SK-MEL-5 (cell line): Measurements from ENCODE around the gene SLC7A4. TPM values are rescaled to one million over a fixed set of nuclear protein-coding genes. Genes with fewer than 3 reads are reported as not detected.
"Not testable (repeated sequence)": the region's sequence is repeated elsewhere in the genome, so short reads cannot be mapped to it uniquely, and the experiment has no call there.

ENCODE experiments used
- DNase-seq: peaks from one replicate; pipeline ENCODE4 v3.0.0-alpha.2; 2016; ENCODE audit warnings: low read depth, low spot score
- in situ Hi-C: cut with HindIII; loops from 2 replicates; pipeline ENCODE4 v1.10.0; 2016; ENCODE audit warnings: low sequenced_read_pairs, high pct_unique_total_duplicates, low pct_unique_long_range_greater_than_20kb
- polyA plus RNA-seq, 2 experiments: library from polyadenylated mRNA; depleted of rRNA; stranded (reverse); fragments of >200 nt; gene quantifications; 2 replicates each; pipeline ENCODE4 v1.2.3, GENCODE V29; 2015
- total RNA-seq: library from RNA; depleted of rRNA; stranded (reverse); fragments of >200 nt; shearing (Covaris generic); gene quantifications from 2 replicates; pipeline ENCODE4 v1.2.3, GENCODE V29; 2014; rRNA removed

Gene SLC7A4
- 2.0 and 2.9 TPM in 2 replicates for total RNA-seq
- polyA plus RNA-seq (2015; cell fraction: cytosol; rRNA removed), result 5.4 and 7.3 TPM in 2 replicates
- polyA plus RNA-seq (2015; cell fraction: nucleus; rRNA removed), result 0.47 and 0.94 TPM in 2 replicates

- in situ Hi-C loops, result no loop called here
- DNase-seq, result no peak
Measured at GRCh38 chr22:21032037-21032867, at the start of gene SLC7A4. SLC7A4 (minus strand) TSS chr22:21032561; CDS start chr22:21031812, 749 bp downstream.

- in situ Hi-C loops, result no loop called here
- no peak for DNase-seq
Measured at GRCh38 chr22:21080435-21081137, 48.2 kb upstream of the SLC7A4 start.

GRCh38 chr22:21079493-21079892, 47.1 kb upstream of the SLC7A4 start:
- no peak for DNase-seq
- in situ Hi-C loops, result no loop called here

- in situ Hi-C loops, result no loop called here
- no peak for DNase-seq
Measured at GRCh38 chr22:21078916-21079315, 46.6 kb upstream of the SLC7A4 start.

- in situ Hi-C loops, result no loop called here
- no peak for DNase-seq
Measured at GRCh38 chr22:21077884-21078508, 45.6 kb upstream of the SLC7A4 start.

GRCh38 chr22:21076912-21077625, 44.7 kb upstream of the SLC7A4 start:
- DNase-seq, result no peak
- in situ Hi-C loops, result no loop called here

GRCh38 chr22:21075516-21076138, 43.3 kb upstream of the SLC7A4 start:
- DNase-seq, result no peak
- in situ Hi-C loops, result no loop called here

DNA sequence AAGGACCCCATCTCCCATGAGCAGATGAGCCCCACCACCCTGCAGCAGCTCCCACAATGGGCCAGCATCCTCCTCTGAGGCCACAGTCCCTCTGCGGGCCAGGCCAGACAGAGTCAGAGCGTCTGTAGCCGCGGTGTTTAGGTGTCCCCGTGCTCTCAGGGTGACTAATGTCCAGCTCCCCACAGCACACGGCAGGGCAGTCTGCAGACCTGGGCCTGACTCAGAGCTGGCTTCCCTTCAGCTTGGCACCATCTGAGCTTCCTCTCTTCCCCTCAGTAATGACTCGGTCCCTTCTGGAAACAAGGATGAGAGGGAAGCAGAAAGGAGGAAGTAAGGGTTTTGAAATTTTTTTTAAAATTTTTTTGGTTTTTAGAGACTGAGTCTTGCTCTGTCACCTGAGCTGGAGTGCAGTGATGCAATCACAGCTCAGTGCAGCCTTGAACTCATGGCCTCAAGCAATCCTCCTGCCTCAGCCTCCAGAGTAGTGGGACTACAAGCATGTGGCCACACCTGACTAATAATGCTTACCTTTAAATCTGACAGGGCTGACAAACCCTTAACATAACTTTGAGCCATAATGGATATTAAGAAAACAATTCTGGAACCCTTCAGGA, 41.8 kb upstream of the SLC7A4 start:
- no peak for DNase-seq
- in situ Hi-C loops, result no loop called here

GRCh38 chr22:21073482-21073881, 41.1 kb upstream of the SLC7A4 start:
- in situ Hi-C loops, result no loop called here
- no peak for DNase-seq

GRCh38 chr22:21073023-21073422, 40.7 kb upstream of the SLC7A4 start:
- in situ Hi-C loops, result no loop called here
- DNase-seq, result no peak

GRCh38 chr22:21071796-21072195, 39.4 kb upstream of the SLC7A4 start:
- DNase-seq, in situ Hi-C loops: not testable (repeated sequence)

DNA sequence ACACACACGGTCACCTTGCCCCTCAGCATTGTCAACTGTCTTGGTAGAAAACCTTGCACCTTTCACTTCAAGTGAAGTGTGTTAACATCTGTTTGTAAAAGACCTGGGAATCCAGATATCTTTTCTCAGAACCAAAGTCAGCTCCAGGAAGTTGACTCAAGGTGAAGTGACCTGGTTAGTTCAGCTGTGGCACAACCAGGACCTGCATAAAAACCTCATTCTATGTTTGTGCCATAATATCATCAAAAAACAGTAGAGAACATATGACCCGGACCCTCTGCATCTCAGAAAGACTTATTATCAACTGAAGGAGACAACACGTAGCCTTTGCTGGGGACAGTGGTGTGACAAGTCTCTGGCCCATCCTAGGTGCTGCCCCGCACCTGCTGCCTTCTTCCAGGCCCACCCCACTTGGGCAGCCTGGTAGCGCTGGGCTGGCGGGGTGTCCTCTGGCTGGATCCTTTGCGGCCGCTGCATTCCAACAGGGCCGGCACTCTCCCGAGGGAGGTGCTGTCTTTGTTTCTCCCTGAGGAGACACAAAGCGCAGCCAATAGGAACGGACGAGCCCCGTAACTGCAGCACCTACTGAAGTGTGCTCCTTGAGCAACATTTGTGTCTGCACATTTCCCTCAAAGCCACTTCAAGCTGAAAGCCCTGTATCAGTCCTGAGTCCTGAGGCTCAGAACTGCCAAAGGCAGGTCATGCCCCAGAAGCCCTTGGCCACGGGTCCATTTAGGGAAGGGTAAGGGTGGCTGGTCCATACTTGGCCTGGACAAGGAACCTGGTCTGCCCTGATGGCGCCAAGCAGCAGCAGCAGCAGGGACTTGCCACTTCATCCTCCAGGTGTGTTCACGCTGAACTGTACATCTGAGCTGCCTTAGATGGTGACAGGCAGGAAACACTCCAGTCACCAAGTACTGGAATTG, 38.6 kb upstream of the SLC7A4 start:
- in situ Hi-C loops, result no loop called here
- DNase-seq, result no peak

DNA sequence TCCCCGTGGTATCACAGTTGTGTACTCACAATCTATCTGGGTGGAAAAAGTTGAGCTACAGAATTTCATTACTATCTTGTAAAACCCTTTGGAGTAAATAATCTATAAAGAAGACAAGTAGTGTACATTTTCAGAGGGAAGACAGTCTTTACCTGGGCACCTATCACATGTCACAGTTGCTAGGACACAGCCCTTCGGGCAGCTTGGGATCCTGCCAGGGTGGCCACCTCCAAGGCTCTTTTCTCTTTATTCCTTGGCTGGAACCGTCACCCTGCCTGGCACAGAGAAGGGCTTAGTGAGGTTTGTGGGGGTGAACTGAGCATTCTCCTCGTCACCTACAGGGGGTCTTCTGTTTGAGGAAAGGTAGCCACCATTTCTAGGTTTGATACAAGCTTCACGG, 37.0 kb upstream of the SLC7A4 start:
- in situ Hi-C loops, result no loop called here

DNA sequence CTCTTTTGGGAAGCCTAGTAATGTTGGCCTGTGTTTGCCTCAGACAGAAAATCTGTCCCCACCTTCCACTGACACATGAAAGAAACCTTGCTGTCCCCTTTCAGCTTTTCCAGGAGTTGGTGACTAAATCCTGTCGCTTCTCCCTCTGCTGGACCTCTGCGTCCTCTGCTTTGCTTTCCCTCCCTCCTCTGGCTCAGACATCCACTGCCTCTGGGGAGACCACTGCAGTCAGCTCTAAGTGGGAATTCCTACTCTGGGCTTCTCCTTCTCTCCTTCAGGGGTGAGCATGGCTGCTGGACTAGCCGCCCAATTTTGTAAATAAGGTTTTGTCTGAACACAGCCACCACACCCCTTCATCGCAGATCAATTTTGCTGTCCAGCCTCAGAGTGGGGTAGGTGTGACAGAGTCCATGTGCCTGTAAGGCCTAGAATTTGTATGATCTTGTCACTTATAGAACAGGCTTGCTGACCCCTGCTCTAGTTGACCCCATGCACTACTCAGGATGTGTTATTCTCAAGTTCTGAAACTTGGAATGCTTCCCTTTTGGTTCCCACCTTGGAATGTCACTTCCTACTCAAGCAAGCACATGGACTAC, 36.4 kb upstream of the SLC7A4 start:
- DNase-seq, result no peak
- in situ Hi-C loops, result no loop called here

More for the DNA sequence above, 37.0 kb upstream of the SLC7A4 start:
- DNase-seq, result no peak

DNA sequence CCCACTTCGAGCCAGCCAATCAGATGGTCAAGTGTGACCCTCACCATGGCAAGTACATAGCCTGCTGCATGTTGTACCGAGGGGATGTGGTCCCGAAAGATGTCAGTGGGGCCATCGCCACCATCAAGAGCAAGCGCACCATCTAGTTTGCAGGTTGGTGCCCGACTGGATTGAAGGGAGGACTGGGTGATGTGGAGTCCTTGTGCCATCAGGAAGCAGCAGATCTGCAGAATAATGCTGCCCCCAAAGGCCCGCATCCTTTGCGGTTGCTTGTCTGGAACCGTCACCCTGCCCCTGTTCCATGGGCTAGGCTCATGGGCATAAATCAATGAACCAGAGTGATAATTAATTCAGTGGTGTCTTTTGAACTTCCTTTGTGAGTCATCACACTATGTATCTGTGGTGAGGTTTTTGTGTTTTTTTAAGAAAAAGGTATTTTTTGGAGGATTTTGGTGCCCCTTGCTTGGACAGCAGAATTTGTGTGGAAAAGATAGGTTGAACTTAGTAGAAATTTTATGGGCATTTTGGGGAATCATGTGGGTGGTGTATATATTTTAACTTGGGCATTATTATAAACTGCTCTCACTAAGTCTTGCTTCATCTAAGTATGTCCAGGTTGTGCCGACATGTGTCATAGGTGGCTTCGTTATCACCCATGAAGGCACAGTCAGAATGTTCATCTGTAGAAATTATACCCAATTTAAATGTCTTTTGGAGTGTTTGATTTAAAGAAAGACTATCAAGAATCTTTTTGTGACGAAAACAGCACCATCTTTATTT, 35.7 kb upstream of the SLC7A4 start:
- in situ Hi-C loops, result no loop called here
- DNase-seq, result no peak
